Gastrocnemius medialis (tissue), 4 donors: ENCODE measurements around the gene AGRP.

ENCODE experiments used
- CTCF ChIP-seq, 5 experiments: fragments of 450-650 bp in 3 of 5; fragments of 200-600 bp in 2 of 5; sonication (generic) in 2 of 5; IDR thresholded peaks in 4 of 5; conservative IDR thresholded peaks in 1 of 5; 1 replicate in 4 of 5; 2 replicates in 1 of 5; pipeline ENCODE4 v1.5.1; 2016 to 2019; ENCODE audit warnings: antibody characterized with exemption in 5 of 5, mild to moderate bottlenecking in 3 of 5, moderate library complexity in 3 of 5
- POLR2A ChIP-seq, 2 donors: fragments of 450-650 bp; IDR thresholded peaks; one replicate each; pipeline ENCODE4 v1.6.1; 2017; ENCODE audit warnings: antibody characterized with exemption in 2 of 2, mild to moderate bottlenecking in 2 of 2, moderate library complexity in 2 of 2

- TF ChIP-seq CTCF (IDR thresholded peaks at IDR 0.05 in 4 of 5, conservative IDR thresholded peaks at IDR 0.05 in 1 of 5) (no peak), POLR2A (IDR thresholded peaks at IDR 0.05) (no peak)
These were observed 34.0 kb downstream of the AGRP start for GRCh38 chr16:67449336-67449735.
